ENCODE data around the gene MYL9.

- TF ChIP-seq POLR2A (IDR thresholded peaks at IDR 0.05) (no peak), POLR2AphosphoS5 (IDR thresholded peaks at IDR 0.05; ENCODE audit: insufficient read depth in 1 of 2, low read depth in 1 of 2) (no peak)
Measured at GRCh38 chr20:36569847-36570429, 28.6 kb downstream of the MYL9 start.

Measured in vagina (tissue), 2 donors.